GM12801 (cell line): Measurements from ENCODE around the gene CNOT2.

Experiments used
- CTCF ChIP-seq: IDR thresholded peaks from one replicate; pipeline ENCODE4 v1.5.1; 2011; ENCODE audit warnings: control low read depth; ENCODE audit not compliant: insufficient read length; ENCODE audit errors: extremely low read depth

The CNOT2 gene, protein sequence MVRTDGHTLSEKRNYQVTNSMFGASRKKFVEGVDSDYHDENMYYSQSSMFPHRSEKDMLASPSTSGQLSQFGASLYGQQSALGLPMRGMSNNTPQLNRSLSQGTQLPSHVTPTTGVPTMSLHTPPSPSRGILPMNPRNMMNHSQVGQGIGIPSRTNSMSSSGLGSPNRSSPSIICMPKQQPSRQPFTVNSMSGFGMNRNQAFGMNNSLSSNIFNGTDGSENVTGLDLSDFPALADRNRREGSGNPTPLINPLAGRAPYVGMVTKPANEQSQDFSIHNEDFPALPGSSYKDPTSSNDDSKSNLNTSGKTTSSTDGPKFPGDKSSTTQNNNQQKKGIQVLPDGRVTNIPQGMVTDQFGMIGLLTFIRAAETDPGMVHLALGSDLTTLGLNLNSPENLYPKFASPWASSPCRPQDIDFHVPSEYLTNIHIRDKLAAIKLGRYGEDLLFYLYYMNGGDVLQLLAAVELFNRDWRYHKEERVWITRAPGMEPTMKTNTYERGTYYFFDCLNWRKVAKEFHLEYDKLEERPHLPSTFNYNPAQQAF

GRCh38 chr12:70242695-70243509, at the start of gene CNOT2:
Gene CNOT2, plus strand, starts transcription at chr12:70243433. Its CDS starts 34,794 bp downstream, at chr12:70278227.
- no peak for TF ChIP-seq CTCF

- no peak for TF ChIP-seq CTCF
Measured at GRCh38 chr12:70194076-70194475, 49.2 kb upstream of the CNOT2 start.

GRCh38 chr12:70196811-70197281, 46.4 kb upstream of the CNOT2 start:
- no peak for TF ChIP-seq CTCF

DNA sequence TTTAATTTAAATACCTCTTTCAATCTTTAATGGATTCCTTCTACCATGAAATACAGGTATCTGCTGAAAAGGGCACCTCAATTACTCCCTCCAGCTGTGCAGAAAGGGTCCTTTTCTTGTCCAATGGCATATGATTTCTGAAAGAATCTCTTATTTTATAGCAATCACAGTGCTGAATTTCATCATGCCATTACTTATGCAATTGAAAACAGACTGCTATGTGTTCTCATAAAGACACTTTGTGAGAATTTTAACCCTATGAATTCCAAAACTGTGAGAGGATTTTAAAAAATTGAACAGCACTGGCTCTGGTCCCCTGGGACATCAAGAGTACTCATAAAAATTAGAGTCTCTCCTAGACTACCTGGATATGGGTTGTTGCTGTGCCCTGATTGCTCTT, 45.9 kb upstream of the CNOT2 start:
- TF ChIP-seq CTCF: no peak

DNA sequence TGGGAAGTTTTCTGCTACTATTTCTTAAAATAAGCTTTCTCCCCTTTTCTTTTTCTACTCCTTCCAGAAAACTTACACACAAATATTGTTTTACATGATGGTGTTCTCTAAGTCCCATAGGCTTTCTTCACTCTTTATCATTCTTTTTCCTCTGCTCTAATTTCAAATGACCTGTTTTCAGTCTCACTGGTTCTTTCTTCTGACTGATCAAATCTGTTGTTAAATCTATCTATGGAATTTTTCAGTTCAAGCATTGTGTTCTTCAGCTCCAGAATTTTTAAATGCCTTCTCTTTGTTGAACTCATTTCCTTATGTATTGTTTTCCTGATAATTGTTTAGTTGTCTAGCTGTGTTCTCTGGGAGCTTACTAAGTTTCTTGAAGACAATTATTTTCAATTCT, 29.5 kb upstream of the CNOT2 start:
- TF ChIP-seq CTCF: no peak

- TF ChIP-seq CTCF: no peak
Measured at GRCh38 chr12:70214972-70215617, 28.1 kb upstream of the CNOT2 start.

GRCh38 chr12:70217416-70217815, 25.8 kb upstream of the CNOT2 start:
- TF ChIP-seq CTCF: no peak
